NCI-H2107 treated with DMSO at 0.1 percent for 48 hours (cell line): ENCODE results near the gene SNED1.

Experiments
- DNase-seq: peaks from one replicate; lab custom pipeline; 2025; ENCODE audit not compliant: unreplicated experiment; lab: John Stamatoyannopoulos, UW

Gene SNED1

GRCh38 chr2:240959941-240960308 lies 38.5 kb upstream of the SNED1 start:
- no peak for DNase-seq

GRCh38 chr2:240960309-240960970 lies 38.0 kb upstream of the SNED1 start:
- DNase-seq: no peak

- DNase-seq: no peak
These were observed 37.2 kb upstream of the SNED1 start for GRCh38 chr2:240960971-240961876.

- no peak for DNase-seq
These were observed 36.5 kb upstream of the SNED1 start for GRCh38 chr2:240961910-240962299.

- DNase-seq: no peak
These were observed 35.9 kb upstream of the SNED1 start for GRCh38 chr2:240962300-240963064.

- no peak for DNase-seq
These were observed 35.2 kb upstream of the SNED1 start for GRCh38 chr2:240963065-240963867.

- DNase-seq: no peak
These were observed 34.3 kb upstream of the SNED1 start for GRCh38 chr2:240963868-240964703.

- DNase-seq: no peak
These were observed 33.6 kb upstream of the SNED1 start for GRCh38 chr2:240964704-240965295.

GRCh38 chr2:240965296-240965904 lies 33.0 kb upstream of the SNED1 start:
- DNase-seq: no peak

GRCh38 chr2:240965905-240966456 lies 32.4 kb upstream of the SNED1 start:
- no peak for DNase-seq

- no peak for DNase-seq
These were observed 31.9 kb upstream of the SNED1 start for GRCh38 chr2:240966457-240966905.

- no peak for DNase-seq
These were observed 31.3 kb upstream of the SNED1 start for GRCh38 chr2:240966906-240967680.

- no peak for DNase-seq
These were observed 30.5 kb upstream of the SNED1 start for GRCh38 chr2:240967681-240968621.

GRCh38 chr2:240968731-240969624 lies 29.4 kb upstream of the SNED1 start:
- DNase-seq: no peak

GRCh38 chr2:240970104-240970503 lies 28.3 kb upstream of the SNED1 start:
- DNase-seq: no peak

GRCh38 chr2:240970816-240971215 lies 27.6 kb upstream of the SNED1 start:
- no peak for DNase-seq
